Measurements from ENCODE around the gene FKBP5. TPM values are rescaled to one million over a fixed set of nuclear protein-coding genes. Genes with fewer than 3 reads are reported as not detected.

The FKBP5 gene
- total and polyA plus RNA-seq, 2 of the 4 experiments (the other 2 are of a cell fraction) = 6.8 to 7.0 TPM

DNA sequence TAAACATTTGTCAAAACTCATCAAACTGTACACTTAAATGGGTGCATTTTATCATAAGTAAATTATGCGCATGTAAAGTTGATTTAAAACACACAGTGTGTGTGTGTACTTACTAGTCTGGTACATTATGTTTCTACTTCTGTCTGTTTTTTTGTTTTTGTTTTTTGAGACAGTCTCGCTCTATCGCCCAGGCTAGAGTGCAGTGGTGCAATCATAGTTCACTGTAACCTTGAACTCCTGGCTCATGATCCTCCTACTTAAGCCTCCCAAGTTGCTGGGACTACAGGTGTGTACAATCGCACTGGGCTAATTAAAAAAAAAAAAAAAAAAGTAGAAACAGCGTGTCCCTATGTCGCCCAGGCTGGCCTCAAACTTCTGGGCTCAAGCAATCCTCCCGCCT is 23.0 kb upstream of the FKBP5 start:
- CTCF ChIA-PET = no interaction called here
- no peak for ATAC-seq (ENCODE audit: low read depth)

More for the DNA sequence above, 23.0 kb upstream of the FKBP5 start:
- BruUV-seq (replicated peaks) = no TSS peak
- Histone ChIP-seq H4K8ac (ENCODE audit: low read depth in 2 of 2, low read length in 2 of 2) (no peak overlapping the region), H3K18ac (ENCODE audit: low read depth, low read length) (no peak overlapping the region), H2BK20ac (ENCODE audit: low read depth, low read length) (no peak overlapping the region), H3K27ac (ENCODE audit: insufficient read depth, low read length) (no peak overlapping the region), H2AK5ac (ENCODE audit: low read depth, low read length) (no peak overlapping the region), H4K5ac (ENCODE audit: low read depth, low read length) (no peak overlapping the region), H3K4me3 (ENCODE audit: insufficient read depth, low read depth, low read length) (no peak overlapping the region), H3K9me3 (ENCODE audit: control insufficient read depth, insufficient read depth, low read length) (no peaks in the 10 kb centered on the region), H3K27me3 (ENCODE audit: control insufficient read depth, insufficient read depth, low read length) (peaks cover 6% of the 10 kb centered on the region; the same call in 1 of the 2 replicates), H3K14ac (replicated peaks; ENCODE audit: low read depth, low read length) (no peak overlapping the region), H2BK5ac (ENCODE audit: low read depth, low read length, poor library complexity, severe bottlenecking) (no peak overlapping the region), H2BK120ac (ENCODE audit: low read depth, low read length) (no peak overlapping the region), H3K79me1 (ENCODE audit: low read depth in 1 of 2, low read length in 2 of 2) (no peaks in the 10 kb centered on the region), H2AK9ac (replicated peaks; ENCODE audit: low read depth, low read length, poor library complexity) (no peak overlapping the region), H4K20me1 (ENCODE audit: insufficient read depth, low read length) (no peaks in the 10 kb centered on the region), H2BK15ac (ENCODE audit: low read depth, low read length) (no peak overlapping the region), H3K9me1 (ENCODE audit: insufficient read depth, low read length) (no peaks in the 10 kb centered on the region), H3K4me1 (ENCODE audit: control insufficient read depth, insufficient read depth, low read length) (no peaks in the 10 kb centered on the region), H3K4me2 (ENCODE audit: low read depth, low read length) (no peak overlapping the region), H3K4ac (ENCODE audit: low read depth, low read length) (no peak overlapping the region), H3K56ac (ENCODE audit: extremely low read depth, insufficient read depth, low read length) (no peak overlapping the region), H3K9ac (ENCODE audit: low read depth, low read length) (no peak overlapping the region), H3K36me3 (ENCODE audit: control insufficient read depth, insufficient read depth, low read length) (no peaks in the 10 kb centered on the region), H3K23ac (ENCODE audit: low read depth, low read length) (no peak overlapping the region), H2AFZ (replicated peaks; ENCODE audit: low read length, poor library complexity) (no peak overlapping the region), H4K91ac (ENCODE audit: insufficient read depth, low read depth, low read length) (no peak overlapping the region)
- in situ Hi-C loops (cut with MboI; ENCODE audit: low sequenced_read_pairs) = no loop called here
- dilution Hi-C loops (cut with HindIII; ENCODE audit: low sequenced_read_pairs, unreplicated experiment) = no loop called here
- WGBS, 2 experiments (ENCODE audit: extremely low coverage in 2 of 2, insufficient read length in 1 of 2) = 100% methylated on average over 1 of the region's 7 CpGs; no CpG with 5 or more reads in 1 of the 2 experiments
- intact Hi-C loops (cut with micrococcal nuclease) = no loop called here
- POLR2A ChIA-PET (ENCODE audit: unreplicated experiment) = no interaction called here
- DNase-seq = no peak
- TF ChIP-seq MXI1 (IDR thresholded peaks at IDR 0.05; ENCODE audit: borderline replicate concordance, low read depth, low read length) = no peak
